ENCODE data around the gene PLCG1. TPM values are rescaled to one million over a fixed set of nuclear protein-coding genes. Genes with fewer than 3 reads are reported as not detected.

PLCG1 gene
- total RNA-seq, 1 donor from 2014 or later, result 320 TPM

DNA sequence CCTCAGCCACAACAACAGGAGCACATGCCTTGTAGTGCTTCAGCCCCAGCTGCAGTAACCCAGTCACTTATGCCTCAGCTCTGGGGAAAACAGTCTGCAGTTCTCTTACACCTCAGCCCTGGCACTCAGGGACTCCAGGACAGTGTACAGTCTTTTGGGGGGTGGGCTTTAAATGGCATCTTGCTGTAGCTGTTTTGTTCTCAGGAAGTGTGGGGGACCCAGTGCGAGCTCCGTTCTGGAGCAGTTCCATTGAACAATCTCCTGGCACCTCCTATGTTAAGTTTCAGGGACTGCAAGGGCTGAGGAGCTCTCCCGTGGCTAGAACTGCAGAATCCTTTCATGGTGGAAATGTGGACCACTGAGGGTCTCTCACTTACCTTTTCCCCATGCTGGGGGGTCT, 55.2 kb downstream of the PLCG1 start:
- Mint-ChIP-seq H3K27me3 (ENCODE audit: low read depth) (no peaks in the 10 kb centered on the region), H3K4me1 (no peaks in the 10 kb centered on the region), H3K36me3 (ENCODE audit: low read depth) (peaks cover 48% of the 10 kb centered on the region), H3K27ac (ENCODE audit: unreplicated experiment) (no peak overlapping the region), H3K9me3 (peaks cover 29% of the 10 kb centered on the region), H3K4me3 (no peak overlapping the region)
- TF ChIP-seq CTCF (conservative IDR thresholded peaks at IDR 0.05), result no peak
- no peak for DNase-seq (ENCODE audit: low read depth, low spot score)

DNA sequence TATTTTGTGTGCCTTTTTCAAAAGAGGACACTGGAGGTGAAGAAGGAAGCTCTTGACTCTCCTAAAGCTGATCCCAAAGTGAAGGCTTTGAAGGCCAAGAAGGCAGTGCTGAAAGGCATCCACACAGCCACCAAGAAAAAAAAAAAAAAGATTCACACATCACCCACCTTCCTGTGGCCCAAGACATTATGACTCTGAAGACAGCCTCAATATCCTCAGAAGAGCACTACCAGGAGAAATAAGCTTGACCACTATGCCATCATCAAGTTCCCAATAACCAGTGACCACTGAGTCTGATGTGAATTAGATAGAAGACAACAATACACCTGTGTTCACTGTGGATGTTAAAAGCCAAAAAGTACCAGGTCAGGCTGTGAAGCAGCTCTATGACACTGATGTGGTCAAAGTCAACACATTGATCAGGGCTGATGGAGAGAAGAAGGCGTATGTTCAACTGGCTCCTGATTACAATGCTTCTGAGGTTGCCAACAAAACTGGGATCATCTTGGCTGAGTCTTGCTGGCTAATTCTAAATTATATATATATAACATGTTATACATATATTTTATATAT, 59.4 kb downstream of the PLCG1 start:
- Mint-ChIP-seq H3K4me3 (no peak overlapping the region), H3K36me3 (ENCODE audit: low read depth) (peaks cover 39% of the 10 kb centered on the region), H3K27me3 (ENCODE audit: low read depth) (no peaks in the 10 kb centered on the region), H3K4me1 (no peaks in the 10 kb centered on the region), H3K9me3 (peaks cover 18% of the 10 kb centered on the region), H3K27ac (ENCODE audit: unreplicated experiment) (no peak overlapping the region)
- no peak for TF ChIP-seq CTCF (conservative IDR thresholded peaks at IDR 0.05)
- DNase-seq (ENCODE audit: low read depth, low spot score), result no peak

DNA sequence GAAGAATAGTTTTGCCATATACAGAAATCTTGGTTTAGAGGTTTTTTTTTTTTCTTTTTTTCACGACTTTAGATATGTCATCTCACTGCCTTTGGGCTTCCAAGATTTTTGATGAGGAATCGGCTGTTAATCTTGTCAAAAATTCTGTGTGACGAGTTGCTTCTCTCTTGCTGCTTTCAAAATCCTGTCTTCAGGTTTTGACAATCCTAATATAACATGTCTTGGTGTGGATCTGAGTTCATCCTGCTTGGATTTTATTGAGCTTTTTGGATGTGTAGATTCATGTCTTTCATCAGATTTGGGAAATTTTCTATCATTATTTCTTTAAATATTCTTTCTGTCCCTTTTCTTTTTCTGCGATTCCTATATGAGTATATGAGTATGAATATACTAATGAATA, 61.1 kb downstream of the PLCG1 start:
- Mint-ChIP-seq H3K36me3 (ENCODE audit: low read depth) (peaks cover 44% of the 10 kb centered on the region), H3K27ac (ENCODE audit: unreplicated experiment) (no peak overlapping the region)
- no peak for DNase-seq (ENCODE audit: low read depth, low spot score)

GRCh38 chr20:41200446-41201202, 63.3 kb downstream of the PLCG1 start:
- Mint-ChIP-seq H3K36me3 (ENCODE audit: low read depth) (peaks cover 55% of the 10 kb centered on the region), H3K4me1 (no peaks in the 10 kb centered on the region), H3K27me3 (ENCODE audit: low read depth) (no peaks in the 10 kb centered on the region), H3K27ac (ENCODE audit: unreplicated experiment) (no peak overlapping the region), H3K4me3 (no peak overlapping the region), H3K9me3 (peaks cover 19% of the 10 kb centered on the region)
- DNase-seq (ENCODE audit: low read depth, low spot score), result no peak
- TF ChIP-seq CTCF (conservative IDR thresholded peaks at IDR 0.05), result no peak

More for the DNA sequence above, 61.1 kb downstream of the PLCG1 start:
- Mint-ChIP-seq H3K9me3 (peaks cover 19% of the 10 kb centered on the region), H3K4me3 (no peak overlapping the region), H3K27me3 (ENCODE audit: low read depth) (no peaks in the 10 kb centered on the region), H3K4me1 (no peaks in the 10 kb centered on the region)
- TF ChIP-seq CTCF (conservative IDR thresholded peaks at IDR 0.05), result no peak

- no peak for DNase-seq (ENCODE audit: low read depth, low spot score)
- H3K4me1 Mint-ChIP-seq, result no peaks in the 10 kb centered on the region
- peaks cover 58% of the 10 kb centered on the region for H3K36me3 Mint-ChIP-seq (ENCODE audit: low read depth)
- H3K27ac Mint-ChIP-seq (ENCODE audit: unreplicated experiment), result no peak overlapping the region
- peaks cover 19% of the 10 kb centered on the region for H3K9me3 Mint-ChIP-seq
- no peaks in the 10 kb centered on the region for H3K27me3 Mint-ChIP-seq (ENCODE audit: low read depth)
- no peak for TF ChIP-seq CTCF (conservative IDR thresholded peaks at IDR 0.05)
- no peak overlapping the region for H3K4me3 Mint-ChIP-seq
Measured at GRCh38 chr20:41201760-41202159, 64.4 kb downstream of the PLCG1 start.
